Glutamatergic neuron (in vitro differentiated cells): ENCODE measurements around the gene C1orf105. TPM values are rescaled to one million over a fixed set of nuclear protein-coding genes. Genes with fewer than 3 reads are reported as not detected.

ENCODE experiments used
- DNase-seq: peaks from one replicate; pipeline ENCODE4 v3.0.0; 2022
- H3K27ac Mint-ChIP-seq: one replicate; pipeline ENCODE4 v1.8.0; 2020; ENCODE audit warnings: mild to moderate bottlenecking, mixed read lengths, inconsistent platforms; ENCODE audit not compliant: unreplicated experiment
- H3K27me3 Mint-ChIP-seq: one replicate; pipeline ENCODE4 v1.8.0; 2020; ENCODE audit warnings: mild to moderate bottlenecking, moderate library complexity, mixed read lengths, inconsistent platforms; ENCODE audit not compliant: unreplicated experiment
- H3K36me3 Mint-ChIP-seq: one replicate; pipeline ENCODE4 v1.8.0; 2020; ENCODE audit warnings: mild to moderate bottlenecking, mixed read lengths, inconsistent platforms; ENCODE audit not compliant: unreplicated experiment
- H3K4me1 Mint-ChIP-seq: one replicate; pipeline ENCODE4 v1.8.0; 2020; ENCODE audit warnings: mild to moderate bottlenecking, low read depth, mixed read lengths, inconsistent platforms; ENCODE audit not compliant: unreplicated experiment
- H3K4me3 Mint-ChIP-seq: one replicate; pipeline ENCODE4 v1.8.0; 2020; ENCODE audit warnings: mild to moderate bottlenecking, mixed read lengths, inconsistent platforms; ENCODE audit not compliant: unreplicated experiment
- H3K9me3 Mint-ChIP-seq: one replicate; pipeline ENCODE4 v1.8.0; 2020; ENCODE audit warnings: mild to moderate bottlenecking, moderate library complexity, mixed read lengths, inconsistent platforms; ENCODE audit not compliant: unreplicated experiment
- CTCF ChIP-seq: fragments of 200-600 bp; sonication (generic); IDR thresholded peaks from one replicate; pipeline ENCODE4 v1.5.0; 2021; ENCODE audit not compliant: partially characterized antibody, unreplicated experiment
- total RNA-seq: library from RNA; stranded (reverse); fragmentation: NEBNext Ultra II Directional; extraction: Animal tissue kit (Norgen Biotek cat#: 25700); gene quantifications from one replicate; pipeline ENCODE4 v1.2.1, GENCODE V29; 2021; ENCODE audit not compliant: unreplicated experiment

The C1orf105 gene
- total RNA-seq, 1 donor from 2014 or later, result not detected

- no peak overlapping the region for H3K27ac Mint-ChIP-seq
- no peaks in the 10 kb centered on the region for H3K27me3 Mint-ChIP-seq
- DNase-seq, result no peak
- no peak overlapping the region for H3K4me3 Mint-ChIP-seq
- H3K9me3 Mint-ChIP-seq, result no peaks in the 10 kb centered on the region
- no peaks in the 10 kb centered on the region for H3K36me3 Mint-ChIP-seq
- H3K4me1 Mint-ChIP-seq, result peaks cover 4% of the 10 kb centered on the region
- TF ChIP-seq CTCF, result no peak
Measured at GRCh38 chr1:172402878-172403569, 17.5 kb upstream of the C1orf105 start.

GRCh38 chr1:172404121-172404520, 16.4 kb upstream of the C1orf105 start:
- no peaks in the 10 kb centered on the region for H3K27me3 Mint-ChIP-seq
- H3K4me1 Mint-ChIP-seq, result peaks cover 2% of the 10 kb centered on the region
- no peak for DNase-seq
- no peaks in the 10 kb centered on the region for H3K9me3 Mint-ChIP-seq
- TF ChIP-seq CTCF, result no peak
- no peak overlapping the region for H3K4me3 Mint-ChIP-seq
- no peaks in the 10 kb centered on the region for H3K36me3 Mint-ChIP-seq
- no peak overlapping the region for H3K27ac Mint-ChIP-seq

GRCh38 chr1:172405912-172406311, 14.6 kb upstream of the C1orf105 start:
- no peaks in the 10 kb centered on the region for H3K4me1 Mint-ChIP-seq
- H3K27me3 Mint-ChIP-seq, result no peaks in the 10 kb centered on the region
- H3K36me3 Mint-ChIP-seq, result no peaks in the 10 kb centered on the region
- TF ChIP-seq CTCF, result no peak
- H3K9me3 Mint-ChIP-seq, result no peaks in the 10 kb centered on the region
- DNase-seq, result no peak
- no peak overlapping the region for H3K4me3 Mint-ChIP-seq
- no peak overlapping the region for H3K27ac Mint-ChIP-seq

- H3K27ac Mint-ChIP-seq, result no peak overlapping the region
- DNase-seq, result no peak
- no peaks in the 10 kb centered on the region for H3K27me3 Mint-ChIP-seq
- no peak for TF ChIP-seq CTCF
- H3K36me3 Mint-ChIP-seq, result no peaks in the 10 kb centered on the region
- no peaks in the 10 kb centered on the region for H3K4me1 Mint-ChIP-seq
- H3K9me3 Mint-ChIP-seq, result no peaks in the 10 kb centered on the region
- no peak overlapping the region for H3K4me3 Mint-ChIP-seq
Measured at GRCh38 chr1:172406968-172407367, 13.5 kb upstream of the C1orf105 start.

GRCh38 chr1:172408958-172409357, 11.5 kb upstream of the C1orf105 start:
- no peak overlapping the region for H3K4me3 Mint-ChIP-seq
- H3K4me1 Mint-ChIP-seq, result no peaks in the 10 kb centered on the region
- H3K36me3 Mint-ChIP-seq, result no peaks in the 10 kb centered on the region
- H3K27me3 Mint-ChIP-seq, result no peaks in the 10 kb centered on the region
- DNase-seq, result no peak
- TF ChIP-seq CTCF, result no peak
- no peak overlapping the region for H3K27ac Mint-ChIP-seq
- H3K9me3 Mint-ChIP-seq, result no peaks in the 10 kb centered on the region
